ENCODE measurements around the gene GSTA5. TPM values are rescaled to one million over a fixed set of nuclear protein-coding genes. Genes with fewer than 3 reads are reported as not detected.
"Not testable (repeated sequence)": the region's sequence is repeated elsewhere in the genome, so short reads cannot be mapped to it uniquely, and the experiment has no call there.

The GSTA5 gene
- total RNA-seq, 4 donors from 2014 or later: not detected

GRCh38 chr6:52802806-52803205, 37.8 kb downstream of the GSTA5 start:
- WGBS, 2 donors: 94 to 100% methylated on average over 1 of the region's 1 CpG
- no peak overlapping the region for H3K4me3 ChIP-seq
- H3K9me3 ChIP-seq: no peaks in the 10 kb centered on the region
- H3K27ac ChIP-seq: no peak overlapping the region
- H3K36me3 ChIP-seq: no peaks in the 10 kb centered on the region
- DNase-seq (ENCODE audit: low spot score in 2 of 2): no peak
- H3K27me3 ChIP-seq: no peaks in the 10 kb centered on the region
- no peaks in the 10 kb centered on the region for H3K4me1 ChIP-seq
- TF ChIP-seq POLR2A (IDR thresholded peaks at IDR 0.05) (no peak), EP300 (IDR thresholded peaks at IDR 0.05) (no peak)
- TF ChIP-seq, protein P1, sequence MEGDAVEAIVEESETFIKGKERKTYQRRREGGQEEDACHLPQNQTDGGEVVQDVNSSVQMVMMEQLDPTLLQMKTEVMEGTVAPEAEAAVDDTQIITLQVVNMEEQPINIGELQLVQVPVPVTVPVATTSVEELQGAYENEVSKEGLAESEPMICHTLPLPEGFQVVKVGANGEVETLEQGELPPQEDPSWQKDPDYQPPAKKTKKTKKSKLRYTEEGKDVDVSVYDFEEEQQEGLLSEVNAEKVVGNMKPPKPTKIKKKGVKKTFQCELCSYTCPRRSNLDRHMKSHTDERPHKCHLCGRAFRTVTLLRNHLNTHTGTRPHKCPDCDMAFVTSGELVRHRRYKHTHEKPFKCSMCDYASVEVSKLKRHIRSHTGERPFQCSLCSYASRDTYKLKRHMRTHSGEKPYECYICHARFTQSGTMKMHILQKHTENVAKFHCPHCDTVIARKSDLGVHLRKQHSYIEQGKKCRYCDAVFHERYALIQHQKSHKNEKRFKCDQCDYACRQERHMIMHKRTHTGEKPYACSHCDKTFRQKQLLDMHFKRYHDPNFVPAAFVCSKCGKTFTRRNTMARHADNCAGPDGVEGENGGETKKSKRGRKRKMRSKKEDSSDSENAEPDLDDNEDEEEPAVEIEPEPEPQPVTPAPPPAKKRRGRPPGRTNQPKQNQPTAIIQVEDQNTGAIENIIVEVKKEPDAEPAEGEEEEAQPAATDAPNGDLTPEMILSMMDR (IDR thresholded peaks at IDR 0.05): no peak

- no peaks in the 10 kb centered on the region for H3K36me3 ChIP-seq
- no peak overlapping the region for H3K4me3 ChIP-seq
- no peaks in the 10 kb centered on the region for H3K27me3 ChIP-seq
- 93% methylated on average over 2 of the region's 2 CpGs for WGBS, 2 donors
- H3K9me3 ChIP-seq: no peaks in the 10 kb centered on the region
- DNase-seq (ENCODE audit: low spot score in 2 of 2): no peak
- no peak for TF ChIP-seq POLR2A (IDR thresholded peaks at IDR 0.05)
- TF ChIP-seq, protein P1 (IDR thresholded peaks at IDR 0.05): no peak
- no peak for TF ChIP-seq EP300 (IDR thresholded peaks at IDR 0.05)
- no peaks in the 10 kb centered on the region for H3K4me1 ChIP-seq
- H3K27ac ChIP-seq: no peak overlapping the region
These were observed 39.3 kb downstream of the GSTA5 start for GRCh38 chr6:52801188-52801841.

GRCh38 chr6:52799272-52799671, 41.3 kb downstream of the GSTA5 start:
- 82 to 93% methylated on average over 1 of the region's 1 CpG for WGBS, 2 donors
- H3K4me3 ChIP-seq; H3K4me1 ChIP-seq; H3K27me3 ChIP-seq; H3K27ac ChIP-seq; H3K36me3 ChIP-seq; DNase-seq (ENCODE audit: low spot score in 2 of 2); H3K9me3 ChIP-seq: not testable (repeated sequence)

DNA sequence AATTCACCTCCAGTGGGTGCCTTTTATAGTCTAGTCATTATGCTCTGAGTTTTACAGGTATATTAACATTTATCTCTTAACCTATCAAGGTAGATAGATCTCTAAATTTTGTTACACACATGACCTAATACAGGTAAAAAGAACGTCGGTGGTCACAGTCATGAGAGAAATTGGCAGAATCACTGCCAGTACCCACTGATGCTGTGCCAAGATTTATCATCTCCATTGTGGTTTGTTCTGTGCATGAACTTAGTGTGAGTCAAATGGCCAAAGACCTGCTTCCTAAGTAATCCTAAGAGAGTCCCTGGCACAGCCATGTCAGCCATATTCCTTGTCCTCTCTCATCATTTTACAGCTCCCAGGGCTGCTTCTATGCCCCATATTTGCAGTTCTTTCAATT, 46.2 kb downstream of the GSTA5 start:
- not testable (repeated sequence) for DNase-seq (ENCODE audit: low spot score in 2 of 2); H3K36me3 ChIP-seq; H3K4me3 ChIP-seq; H3K9me3 ChIP-seq; H3K27ac ChIP-seq; H3K27me3 ChIP-seq; H3K4me1 ChIP-seq
- 87 to 88% methylated on average over 2 of the region's 2 CpGs for WGBS, 2 donors

GRCh38 chr6:52790861-52791260, 49.8 kb downstream of the GSTA5 start:
- H3K4me1 ChIP-seq: no peaks in the 10 kb centered on the region
- no peak for DNase-seq (ENCODE audit: low spot score in 2 of 2)
- peaks cover 0 to 5% (median 0%) of the 10 kb centered on the region in 4 donors for H3K9me3 ChIP-seq
- WGBS, 2 donors: 0% methylated on average over 1 of the region's 1 CpG; no CpG with 5 or more reads in 1 of the 2 donors
- H3K27me3 ChIP-seq: no peaks in the 10 kb centered on the region
- no peak for TF ChIP-seq POLR2A (IDR thresholded peaks at IDR 0.05)
- TF ChIP-seq EP300 (IDR thresholded peaks at IDR 0.05): no peak
- TF ChIP-seq, protein P1 (IDR thresholded peaks at IDR 0.05): no peak
- H3K4me3 ChIP-seq: no peak overlapping the region
- no peak overlapping the region for H3K27ac ChIP-seq
- no peaks in the 10 kb centered on the region for H3K36me3 ChIP-seq

DNA sequence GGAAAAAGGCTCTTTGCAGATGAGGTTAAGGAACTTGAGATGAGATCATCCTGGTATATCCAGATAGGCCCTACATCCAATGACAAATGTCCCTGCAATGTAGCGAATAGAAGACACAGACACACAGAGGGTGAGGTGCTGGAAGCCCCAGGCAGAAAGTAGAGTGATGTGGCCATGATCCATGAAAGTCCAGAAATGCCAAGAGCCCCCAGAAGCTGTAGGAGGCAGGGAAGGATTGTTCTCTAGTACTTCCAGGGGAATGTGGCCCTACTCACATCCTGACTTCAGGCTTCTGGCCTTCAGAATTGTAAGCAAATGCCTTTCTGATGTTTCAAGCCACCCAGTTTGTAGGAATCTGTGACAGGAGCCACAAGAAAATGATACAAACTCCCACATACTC, 51.0 kb downstream of the GSTA5 start:
- H3K4me1 ChIP-seq; H3K27me3 ChIP-seq; H3K36me3 ChIP-seq; H3K27ac ChIP-seq; H3K4me3 ChIP-seq; DNase-seq (ENCODE audit: low spot score in 2 of 2); H3K9me3 ChIP-seq: not testable (repeated sequence)
- 71 to 100% methylated on average over 1 of the region's 1 CpG for WGBS, 2 donors

GRCh38 chr6:52788478-52788877, 52.1 kb downstream of the GSTA5 start:
- no peak overlapping the region for H3K27ac ChIP-seq
- WGBS, 2 donors: 73 to 74% methylated on average over 3 of the region's 3 CpGs
- peaks cover 0 to 5% (median 0%) of the 10 kb centered on the region in 4 donors for H3K9me3 ChIP-seq
- DNase-seq (ENCODE audit: low spot score in 2 of 2): no peak
- no peak overlapping the region for H3K4me3 ChIP-seq
- H3K4me1 ChIP-seq: no peaks in the 10 kb centered on the region
- H3K36me3 ChIP-seq: no peaks in the 10 kb centered on the region
- H3K27me3 ChIP-seq: no peaks in the 10 kb centered on the region
- no peak for TF ChIP-seq POLR2A (IDR thresholded peaks at IDR 0.05)

Measured in tibial nerve (tissue), 4 donors.